Lower leg skin (tissue), 3 donors: ENCODE data around the gene FGF22.

Source experiments
- CTCF ChIP-seq, 3 donors: fragments of 450-650 bp; IDR thresholded peaks; one replicate each; pipeline ENCODE4 v1.5.1; 2016; ENCODE audit warnings: antibody characterized with exemption in 3 of 3, mild to moderate bottlenecking in 3 of 3, moderate library complexity in 2 of 3
- POLR2A ChIP-seq, 2 donors: fragments of 450-650 bp; IDR thresholded peaks; one replicate each; pipeline ENCODE4 v1.6.1; 2016 to 2017; ENCODE audit warnings: antibody characterized with exemption in 2 of 2, mild to moderate bottlenecking in 1 of 2, moderate library complexity in 1 of 2

- TF ChIP-seq CTCF (IDR thresholded peaks at IDR 0.05) (no peak), POLR2A (IDR thresholded peaks at IDR 0.05) (no peak)
Measured at GRCh38 chr19:658916-659839, 19.5 kb downstream of the FGF22 start.
